Sigmoid colon (tissue), 7 donors: ENCODE data around the gene SIK3. TPM values are rescaled to one million over a fixed set of nuclear protein-coding genes. Genes with fewer than 3 reads are reported as not detected.

ENCODE experiments used
- DNase-seq: peaks from one replicate; pipeline ENCODE4 v3.0.0-alpha.2; 2019
- H3K27ac ChIP-seq, 4 donors: fragments of 200-600 bp; sonication (generic); one replicate each; pipeline ENCODE4 v1.5.1; 2016 to 2019; ENCODE audit warnings: mild to moderate bottlenecking in 1 of 4
- H3K27me3 ChIP-seq, 3 donors: fragments of 200-600 bp; sonication (generic); one replicate each; pipeline ENCODE4 v1.5.1; 2019; ENCODE audit warnings: mild to moderate bottlenecking in 1 of 3
- H3K36me3 ChIP-seq, 4 donors: fragments of 200-600 bp; sonication (generic); one replicate each; pipeline ENCODE4 v1.5.1; 2016 to 2019
- H3K4me1 ChIP-seq, 4 donors: fragments of 200-600 bp; sonication (generic); one replicate each; pipeline ENCODE4 v1.5.1; 2017 to 2019
- H3K4me3 ChIP-seq, 4 donors: fragments of 200-600 bp; sonication (generic); one replicate each; pipeline ENCODE4 v1.5.1; 2017 to 2019; ENCODE audit warnings: mild to moderate bottlenecking in 2 of 4, moderate library complexity in 1 of 4
- H3K9me3 ChIP-seq, 4 donors: fragments of 200-600 bp in 3 of 4; sonication (generic) in 3 of 4; one replicate each; pipeline versions ENCODE4 v1.5.1 to v1.6.1; 2013 to 2019
- CTCF ChIP-seq, 4 experiments: fragments of 450-650 bp in 3 of 4; fragments of 200-600 bp in 1 of 4; IDR thresholded peaks; one replicate each; pipeline ENCODE4 v1.5.1; 2016 to 2019; ENCODE audit warnings: antibody characterized with exemption in 4 of 4, mild to moderate bottlenecking in 3 of 4, moderate library complexity in 2 of 4
- EP300 ChIP-seq, 4 donors: sonication (generic); formaldehyde crosslinking; IDR thresholded peaks; one replicate each; pipeline ENCODE4 v1.6.1; 2017; ENCODE audit warnings: antibody characterized with exemption in 4 of 4
- POLR2A ChIP-seq, 2 donors: fragments of 450-650 bp; IDR thresholded peaks; one replicate each; pipeline ENCODE4 v1.6.1; 2016; ENCODE audit warnings: antibody characterized with exemption in 2 of 2, mild to moderate bottlenecking in 2 of 2, moderate library complexity in 2 of 2
- POLR2AphosphoS5 ChIP-seq, 4 donors: sonication (generic); formaldehyde crosslinking; IDR thresholded peaks; one replicate each; pipeline ENCODE4 v1.6.1; 2017; ENCODE audit warnings: antibody characterized with exemption in 4 of 4
- WGBS, 2 donors: extraction: QIAGEN DNeasy Blood & Tissue Kit; methylation state at CpG; one replicate each; pipeline ENCODE4 v1.1.7; 2013; 5-methylcytosine and 5-hydroxymethylcytosine counted together
- intact Hi-C: fragments of 100-400 bp; cut with DNase I; formaldehyde crosslinking; loops from one replicate; pipeline ENCODE4 v1.15.1; 2023
- polyA plus RNA-seq, 3 donors: library from polyadenylated mRNA; stranded (reverse); fragments of 200-250 nt; gene quantifications; one replicate each; pipeline ENCODE4 v1.2.3, GENCODE V29; 2013
- total RNA-seq, 4 donors: library from RNA; depleted of rRNA; stranded (reverse); fragments of >200 nt; gene quantifications; one replicate each; pipeline ENCODE4 v1.1.0, GENCODE V29; 2016
- donor health status: healthy with polysubstance abuse.
- donor health status: Bipolar disorder and iron deficiency.
- donor health status: healthy.

SIK3 gene
- total and polyA plus RNA-seq, 7 donors: 5.5 to 53.2 (median 35.3) TPM

GRCh38 chr11:116873381-116873780 is 224.8 kb downstream of the SIK3 start:
- no peak overlapping the region for H3K27ac ChIP-seq
- intact Hi-C loops: no loop called here
- DNase-seq: no peak
- peaks cover 17 to 84% (median 29%) of the 10 kb centered on the region in 4 donors for H3K36me3 ChIP-seq
- no peak overlapping the region for H3K4me3 ChIP-seq
- TF ChIP-seq POLR2AphosphoS5 (IDR thresholded peaks at IDR 0.05) (no peak), CTCF (IDR thresholded peaks at IDR 0.05) (no peak), EP300 (IDR thresholded peaks at IDR 0.05) (no peak), POLR2A (IDR thresholded peaks at IDR 0.05) (no peak)
- 96 to 97% methylated on average over 11 of the region's 11 CpGs for WGBS, 2 donors
- H3K4me1 ChIP-seq: no peaks in the 10 kb centered on the region
- H3K27me3 ChIP-seq: no peaks in the 10 kb centered on the region
- H3K9me3 ChIP-seq: no peaks in the 10 kb centered on the region

GRCh38 chr11:116871248-116871647 is 227.0 kb downstream of the SIK3 start:
- Histone ChIP-seq H3K36me3 (peaks cover 23 to 100% (median 45%) of the 10 kb centered on the region in 4 donors), H3K27ac (peak overlapping the region in 1 of 4 donors; percentile 21), H3K27me3 (no peaks in the 10 kb centered on the region), H3K4me1 (no peaks in the 10 kb centered on the region), H3K9me3 (no peaks in the 10 kb centered on the region), H3K4me3 (no peak overlapping the region)
- no peak for TF ChIP-seq POLR2A (IDR thresholded peaks at IDR 0.05)
- no peak for TF ChIP-seq EP300 (IDR thresholded peaks at IDR 0.05)
- no peak for TF ChIP-seq CTCF (IDR thresholded peaks at IDR 0.05)
- no peak for TF ChIP-seq POLR2AphosphoS5 (IDR thresholded peaks at IDR 0.05)
- 45 to 65% methylated on average over 3 of the region's 3 CpGs for WGBS, 2 donors
- intact Hi-C loops: no loop called here
- DNase-seq: no peak

GRCh38 chr11:116870054-116870453 is 228.2 kb downstream of the SIK3 start:
- H3K36me3 ChIP-seq: peaks cover 18 to 100% (median 47%) of the 10 kb centered on the region in 4 donors
- H3K9me3 ChIP-seq: no peaks in the 10 kb centered on the region
- no peaks in the 10 kb centered on the region for H3K4me1 ChIP-seq
- WGBS, 2 donors: 58 to 87% methylated on average over 3 of the region's 3 CpGs
- no peak overlapping the region for H3K27ac ChIP-seq
- H3K27me3 ChIP-seq: no peaks in the 10 kb centered on the region
- intact Hi-C loops: no loop called here
- no peak for DNase-seq
- no peak overlapping the region for H3K4me3 ChIP-seq
- TF ChIP-seq CTCF (IDR thresholded peaks at IDR 0.05) (no peak), POLR2AphosphoS5 (IDR thresholded peaks at IDR 0.05) (no peak), POLR2A (IDR thresholded peaks at IDR 0.05) (no peak), EP300 (IDR thresholded peaks at IDR 0.05) (no peak)

- H3K4me1 ChIP-seq: no peaks in the 10 kb centered on the region
- H3K27ac ChIP-seq: no peak overlapping the region
- intact Hi-C loops: no loop called here
- H3K9me3 ChIP-seq: no peaks in the 10 kb centered on the region
- TF ChIP-seq CTCF (IDR thresholded peaks at IDR 0.05) (no peak), EP300 (IDR thresholded peaks at IDR 0.05) (no peak), POLR2A (IDR thresholded peaks at IDR 0.05) (no peak), POLR2AphosphoS5 (IDR thresholded peaks at IDR 0.05) (no peak)
- H3K27me3 ChIP-seq: no peaks in the 10 kb centered on the region
- no peak overlapping the region for H3K4me3 ChIP-seq
- peaks cover 18 to 100% (median 45%) of the 10 kb centered on the region in 4 donors for H3K36me3 ChIP-seq
- no peak for DNase-seq
- WGBS, 2 donors: 90% methylated on average over 4 of the region's 4 CpGs
These were observed 228.6 kb downstream of the SIK3 start for GRCh38 chr11:116869610-116870009.

GRCh38 chr11:116868066-116868465 is 230.2 kb downstream of the SIK3 start:
- TF ChIP-seq POLR2AphosphoS5 (IDR thresholded peaks at IDR 0.05) (peak in 1 of 4 donors; percentile 33), EP300 (IDR thresholded peaks at IDR 0.05) (no peak)
- no peaks in the 10 kb centered on the region for H3K27me3 ChIP-seq
- peaks cover 21 to 100% (median 49%) of the 10 kb centered on the region in 4 donors for H3K36me3 ChIP-seq
- intact Hi-C loops: no loop called here
- no peaks in the 10 kb centered on the region for H3K4me1 ChIP-seq
- 88 to 91% methylated on average over 3 of the region's 3 CpGs for WGBS, 2 donors
- no peak for DNase-seq
- H3K9me3 ChIP-seq: no peaks in the 10 kb centered on the region
- H3K4me3 ChIP-seq: no peak overlapping the region
- H3K27ac ChIP-seq: peak overlapping the region in 1 of 4 donors; percentile 25
